Spleen (tissue), 7 donors: ENCODE measurements around the gene GRIK2.

ENCODE experiments used
- CTCF ChIP-seq, 11 experiments: fragments of 200-600 bp in 7 of 11; fragments of 450-650 bp in 4 of 11; sonication (generic) in 4 of 11; IDR thresholded peaks in 8 of 11; conservative IDR thresholded peaks in 3 of 11; 1 replicate in 7 of 11; 2 replicates in 4 of 11; pipeline versions ENCODE4 v1.4.0 to v1.8.0; 2016 to 2021; ENCODE audit warnings: antibody characterized with exemption in 11 of 11, inconsistent platforms in 4 of 11, mild to moderate bottlenecking in 1 of 11
- POLR2A ChIP-seq, 3 donors: fragments of 450-650 bp; IDR thresholded peaks; one replicate each; pipeline ENCODE4 v1.5.1; 2017; ENCODE audit warnings: antibody characterized with exemption in 3 of 3, mild to moderate bottlenecking in 1 of 3
- donor health status: DM: no; HTN: no; CAD: no; lungs with moderate emphysema.
- donor health status: DM: no; HTN: no; CAD: no.
- donor health status: DM: no; HTN: no; CAD: no.

GRCh38 chr6:101429845-101430244 lies 36.3 kb downstream of the GRIK2 start:
- TF ChIP-seq CTCF (IDR thresholded peaks at IDR 0.05 in 8 of 11, conservative IDR thresholded peaks at IDR 0.05 in 3 of 11) (no peak), POLR2A (IDR thresholded peaks at IDR 0.05) (no peak)
